Activated T-cell treated with anti-CD3 and anti-CD28 coated beads for 24 hours (primary cell): ENCODE data around the gene DNAJB2.
"Not testable (repeated sequence)": the region's sequence is repeated elsewhere in the genome, so short reads cannot be mapped to it uniquely, and the experiment has no call there.

Experiments used
- DNase-seq: peaks from one replicate; pipeline ENCODE4 v3.0.0-alpha.2; 2020; ENCODE audit warnings: low read depth

Gene DNAJB2

GRCh38 chr2:219302412-219302968 is 23.3 kb downstream of the DNAJB2 start:
- no peak for DNase-seq

DNA sequence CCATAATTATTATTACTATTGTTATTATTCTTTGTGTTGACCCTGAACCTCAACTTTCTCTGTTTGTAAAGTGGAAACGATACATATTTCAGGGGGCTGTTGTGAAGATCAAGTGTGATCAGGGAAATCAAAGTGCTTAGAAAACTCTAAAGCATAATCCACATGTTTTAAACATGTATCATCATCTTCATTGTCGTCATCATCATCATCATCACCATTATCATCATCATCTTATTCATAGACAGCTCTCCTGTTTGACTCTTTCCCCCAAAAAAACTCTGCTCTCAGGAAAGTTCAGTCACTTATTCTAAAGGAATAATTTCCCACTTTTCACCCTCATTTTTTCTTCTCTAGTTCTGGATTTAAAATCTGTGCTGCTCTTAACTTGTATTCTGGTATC is 25.1 kb downstream of the DNAJB2 start:
- no peak for DNase-seq

DNA sequence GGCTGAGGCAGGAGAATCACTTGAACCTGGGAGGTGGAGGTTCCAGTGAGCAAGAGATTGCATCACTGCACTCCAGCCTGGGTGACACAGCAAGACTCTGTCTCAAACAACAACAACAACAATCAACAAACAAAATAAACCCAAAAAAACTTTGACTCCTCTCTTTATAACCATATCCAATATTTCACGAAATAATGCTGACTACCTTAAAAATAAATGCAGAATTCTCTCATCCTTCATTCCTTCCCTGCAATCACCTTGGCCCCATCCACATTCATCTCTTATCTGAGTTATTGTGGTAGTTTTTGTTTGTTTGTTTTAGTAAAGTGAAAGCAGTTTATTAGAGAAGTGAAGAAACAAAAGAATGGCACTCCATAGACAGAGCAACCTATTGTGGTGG is 26.9 kb downstream of the DNAJB2 start:
- DNase-seq: no peak

DNA sequence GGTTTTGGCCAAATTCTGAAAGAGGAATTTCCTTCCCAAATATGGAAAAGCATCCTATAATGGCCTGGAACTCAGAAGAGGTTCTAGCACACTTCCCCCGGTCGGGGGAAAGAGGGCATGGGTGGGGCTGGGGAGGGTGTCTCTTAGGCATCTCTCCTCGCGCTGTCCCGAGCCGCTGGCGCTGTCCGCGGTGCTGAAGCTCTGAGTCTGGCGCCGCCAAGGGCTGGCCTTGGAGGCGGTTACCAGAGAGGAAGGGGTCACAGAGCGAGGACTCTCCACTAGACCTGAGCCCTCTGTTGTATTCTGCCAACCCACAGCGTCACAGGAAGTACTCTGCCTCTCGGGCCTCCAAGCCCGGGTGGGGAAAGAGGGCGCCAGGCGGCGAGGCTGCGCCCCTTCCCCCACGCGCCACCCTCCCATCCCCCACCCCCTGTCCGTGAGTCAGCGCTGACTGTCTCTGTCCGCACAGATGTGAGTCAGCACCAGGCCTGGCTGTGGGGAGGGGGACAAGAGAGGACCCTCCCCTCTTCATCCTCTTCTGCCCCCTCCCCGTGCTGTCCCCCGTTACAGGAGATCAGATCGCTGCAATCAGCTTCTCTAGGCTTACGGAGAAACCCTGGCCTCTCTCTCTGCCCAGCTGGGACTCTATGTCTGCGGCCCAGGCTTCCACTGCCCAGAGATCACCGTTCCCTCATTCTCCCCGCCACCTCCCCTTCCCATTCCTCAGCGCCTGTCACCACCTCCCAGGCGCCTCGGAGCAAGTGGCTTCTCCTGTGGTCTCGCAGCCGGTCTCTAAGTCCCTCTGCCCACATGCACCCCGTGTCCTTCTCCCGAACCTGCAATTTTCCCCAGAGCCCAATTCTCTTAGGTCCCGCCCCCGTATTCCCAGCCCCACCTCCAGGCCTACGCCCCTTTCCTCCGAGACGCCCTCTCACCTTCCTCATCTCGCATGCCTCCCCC is 29.3 kb downstream of the DNAJB2 start:
- DNase-seq: peak; percentile 40

DNA sequence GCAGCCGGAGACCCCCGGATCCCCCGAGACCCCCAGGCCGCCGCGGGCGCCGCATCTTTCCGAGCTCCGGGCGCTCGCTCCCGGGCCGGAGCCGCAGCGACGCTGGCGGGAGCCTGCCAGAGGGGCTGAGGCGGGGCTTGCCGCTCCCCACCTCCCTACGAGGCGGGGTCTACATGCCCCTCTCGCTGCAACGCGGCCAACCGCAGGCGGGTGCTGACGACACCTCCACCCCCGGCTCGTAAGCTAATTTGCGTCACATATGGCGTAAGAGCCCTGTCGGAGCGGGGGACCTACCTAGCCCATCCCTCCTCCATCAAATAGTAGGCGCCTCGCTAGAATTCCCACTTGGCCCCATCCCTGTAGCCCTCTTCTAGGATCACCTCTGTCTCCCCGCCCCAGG is 30.1 kb downstream of the DNAJB2 start, which contains the start of gene PTPRN:
TSS of gene PTPRN (minus strand) at position 124 of the 400 bp plus-strand sequence. CDS start at position 55, 69 bp downstream.
- no peak for DNase-seq

GRCh38 chr2:219312683-219313263 is 33.6 kb downstream of the DNAJB2 start:
- not testable (repeated sequence) for DNase-seq

DNA sequence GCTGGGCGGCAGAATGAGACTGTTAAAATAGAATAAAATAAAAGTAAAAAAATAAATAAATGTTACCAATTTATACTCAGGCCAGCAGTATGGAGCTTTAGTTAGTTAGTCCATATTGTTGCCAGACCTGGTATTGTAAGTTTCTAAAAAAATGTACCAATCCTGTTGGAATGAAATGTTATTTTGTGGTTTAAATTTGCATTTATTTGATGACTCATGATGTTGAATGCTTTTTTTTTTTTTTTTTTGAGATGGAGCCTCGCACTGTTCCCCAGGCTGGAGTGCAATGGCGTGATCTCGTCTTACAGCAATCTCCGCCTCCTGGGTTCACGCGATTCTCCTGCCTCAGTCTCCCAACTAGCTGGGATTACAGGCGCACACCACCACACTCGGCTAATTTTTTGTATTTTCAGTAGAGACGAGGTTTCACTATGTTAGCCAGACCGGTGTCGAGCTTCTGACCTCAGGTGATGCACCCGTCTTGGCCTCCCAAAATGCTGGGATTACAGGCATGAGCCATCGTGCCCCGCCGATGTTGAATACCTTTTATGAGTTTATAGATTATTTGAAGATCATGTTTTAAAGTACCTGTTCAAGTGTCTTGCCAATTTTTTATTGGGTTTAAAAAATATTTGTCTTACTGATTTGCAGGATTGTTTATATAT is 35.8 kb downstream of the DNAJB2 start:
- DNase-seq: no peak

- DNase-seq: no peak
Observed at GRCh38 chr2:219323434-219323833, 44.3 kb downstream of the DNAJB2 start.

- no peak for DNase-seq
Observed at GRCh38 chr2:219325136-219325535, 46.0 kb downstream of the DNAJB2 start.

- no peak for DNase-seq
Observed at GRCh38 chr2:219325657-219326315, 46.6 kb downstream of the DNAJB2 start.

DNA sequence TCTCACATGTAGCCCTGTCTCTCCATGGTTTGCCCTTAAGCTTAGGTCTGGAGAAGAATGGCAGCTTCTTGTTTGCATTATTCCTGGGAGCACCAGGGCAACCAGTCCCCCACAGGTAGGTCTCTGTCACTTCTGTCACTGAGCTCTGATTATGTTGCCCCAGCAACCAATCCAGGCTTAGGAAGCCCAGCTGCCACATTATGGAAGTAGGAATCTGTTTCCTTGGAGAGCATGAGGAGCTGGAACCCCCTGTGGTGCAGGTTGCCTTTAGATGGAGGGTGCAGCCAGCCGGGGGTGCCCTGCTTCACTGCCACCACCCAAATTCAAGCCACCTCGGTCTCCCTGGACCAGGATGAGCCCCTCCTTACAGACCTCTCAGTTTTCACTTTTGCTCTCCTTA is 48.6 kb downstream of the DNAJB2 start:
- DNase-seq: no peak

GRCh38 chr2:219331560-219332213 is 52.5 kb downstream of the DNAJB2 start:
- DNase-seq: no peak

DNA sequence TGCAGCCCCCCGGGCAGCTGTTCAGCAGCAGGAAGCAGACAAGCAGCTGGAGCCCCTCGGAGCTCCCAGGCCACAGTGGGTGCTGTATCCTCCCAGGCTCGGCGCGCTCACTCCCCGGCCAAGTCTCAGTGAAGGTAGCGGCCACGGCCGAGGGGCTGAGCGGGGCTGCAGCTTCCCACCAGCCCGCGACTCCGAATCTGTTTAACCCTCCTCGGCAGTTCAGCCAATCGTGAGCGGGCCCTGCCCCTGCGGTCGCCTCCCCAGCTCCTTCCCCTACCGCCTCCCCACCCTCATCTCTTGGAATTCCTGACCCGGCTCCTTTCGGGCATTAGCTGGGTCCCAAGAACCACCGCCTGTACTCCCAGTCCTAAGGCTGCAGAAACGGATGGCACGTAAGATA is 53.4 kb downstream of the DNAJB2 start, which contains the start of gene RESP18:
TSS of gene RESP18 (minus strand) at position 203 of the 400 bp plus-strand sequence.
- no peak for DNase-seq

GRCh38 chr2:219334076-219334475 is 54.9 kb downstream of the DNAJB2 start:
- no peak for DNase-seq

DNA sequence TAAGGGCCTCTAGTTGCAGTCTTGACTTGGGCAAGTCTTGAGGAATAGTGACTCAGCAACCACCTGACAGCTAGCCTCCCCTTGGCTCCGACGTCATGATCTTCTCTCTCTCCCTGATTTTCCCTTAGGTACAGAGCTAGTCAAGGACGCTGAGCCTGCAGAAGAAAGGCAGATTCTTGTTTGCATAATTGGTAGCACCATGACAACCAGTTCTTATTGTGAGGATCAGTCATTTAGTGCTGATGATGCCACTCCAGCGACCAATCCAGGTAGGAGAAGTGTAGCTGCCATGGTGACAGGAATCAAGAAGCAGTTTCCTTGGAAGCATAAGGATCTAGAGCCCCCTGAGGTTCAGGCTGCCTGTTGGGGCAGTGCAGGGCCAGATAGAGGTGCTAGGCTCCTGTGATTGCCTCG is 56.2 kb downstream of the DNAJB2 start:
- no peak for DNase-seq
